Measurements from ENCODE around the gene PRMT3.

GRCh38 chr11:20535271-20535881, 147.9 kb downstream of the PRMT3 start:
- TF ChIP-seq POLR2AphosphoS5 (IDR thresholded peaks at IDR 0.05; ENCODE audit: insufficient read depth in 1 of 2, low read depth in 1 of 2): no peak
- TF ChIP-seq, protein P1, sequence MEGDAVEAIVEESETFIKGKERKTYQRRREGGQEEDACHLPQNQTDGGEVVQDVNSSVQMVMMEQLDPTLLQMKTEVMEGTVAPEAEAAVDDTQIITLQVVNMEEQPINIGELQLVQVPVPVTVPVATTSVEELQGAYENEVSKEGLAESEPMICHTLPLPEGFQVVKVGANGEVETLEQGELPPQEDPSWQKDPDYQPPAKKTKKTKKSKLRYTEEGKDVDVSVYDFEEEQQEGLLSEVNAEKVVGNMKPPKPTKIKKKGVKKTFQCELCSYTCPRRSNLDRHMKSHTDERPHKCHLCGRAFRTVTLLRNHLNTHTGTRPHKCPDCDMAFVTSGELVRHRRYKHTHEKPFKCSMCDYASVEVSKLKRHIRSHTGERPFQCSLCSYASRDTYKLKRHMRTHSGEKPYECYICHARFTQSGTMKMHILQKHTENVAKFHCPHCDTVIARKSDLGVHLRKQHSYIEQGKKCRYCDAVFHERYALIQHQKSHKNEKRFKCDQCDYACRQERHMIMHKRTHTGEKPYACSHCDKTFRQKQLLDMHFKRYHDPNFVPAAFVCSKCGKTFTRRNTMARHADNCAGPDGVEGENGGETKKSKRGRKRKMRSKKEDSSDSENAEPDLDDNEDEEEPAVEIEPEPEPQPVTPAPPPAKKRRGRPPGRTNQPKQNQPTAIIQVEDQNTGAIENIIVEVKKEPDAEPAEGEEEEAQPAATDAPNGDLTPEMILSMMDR (IDR thresholded peaks at IDR 0.05): no peak
- TF ChIP-seq POLR2A (IDR thresholded peaks at IDR 0.05): no peak
